Hindlimb muscle (tissue), 1 donor: ENCODE results near the gene GSC2. TPM values are rescaled to one million over a fixed set of nuclear protein-coding genes. Genes with fewer than 3 reads are reported as not detected.
A peak's percentile ranks its signal among the peaks of the same experiment; 100 is the strongest.

Experiments used
- DNase-seq: peaks from one replicate; pipeline ENCODE4 v3.0.0-alpha.2; 2013
- polyA plus RNA-seq: library from polyadenylated mRNA; unstranded; fragments of 120-200 nt; gene quantifications from one replicate; pipeline ENCODE4 v1.2.1, GENCODE V29; 2013; ENCODE audit not compliant: insufficient read length

The GSC2 gene
- polyA plus RNA-seq, 1 donor = not detected

GRCh38 chr22:19132693-19133400, 17.2 kb downstream of the GSC2 start:
- DNase-seq = no peak

- DNase-seq = no peak
These were observed 17.9 kb downstream of the GSC2 start for GRCh38 chr22:19132153-19132552.

DNA sequence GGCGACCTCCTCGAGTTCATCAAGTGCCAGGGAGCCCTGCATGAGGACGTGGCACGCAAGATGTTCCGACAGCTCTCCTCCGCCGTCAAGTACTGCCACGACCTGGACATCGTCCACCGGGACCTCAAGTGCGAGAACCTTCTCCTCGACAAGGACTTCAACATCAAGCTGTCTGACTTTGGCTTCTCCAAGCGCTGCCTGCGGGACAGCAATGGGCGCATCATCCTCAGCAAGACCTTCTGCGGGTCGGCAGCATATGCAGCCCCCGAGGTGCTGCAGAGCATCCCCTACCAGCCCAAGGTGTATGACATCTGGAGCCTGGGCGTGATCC, 18.4 kb downstream of the GSC2 start:
- no peak for DNase-seq

- DNase-seq = no peak
These were observed 19.0 kb downstream of the GSC2 start, which contains the start of gene TSSK2 for GRCh38 chr22:19130959-19131684. TSSK2 (plus strand) TSS chr22:19131308; CDS start chr22:19131400, 92 bp downstream.

DNA sequence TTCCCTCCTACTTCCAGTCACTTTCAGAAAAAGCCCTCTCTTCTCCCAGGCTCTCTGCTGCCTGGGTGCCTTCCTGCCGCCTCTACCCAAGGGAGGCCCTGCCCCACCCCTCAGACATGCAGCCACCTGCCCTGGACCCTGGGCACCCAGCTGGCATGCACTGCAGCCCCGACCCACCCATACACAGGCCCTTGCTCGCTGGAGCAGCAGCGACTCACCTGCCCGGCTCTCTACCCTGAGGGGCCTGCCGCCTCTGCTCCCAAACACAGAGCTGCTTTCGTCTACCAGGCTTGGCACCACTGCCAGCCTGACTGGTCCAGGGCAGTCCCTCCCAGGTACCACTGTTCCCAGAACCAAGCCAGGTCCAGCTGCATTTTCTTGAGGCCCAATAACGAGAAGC, 20.2 kb downstream of the GSC2 start:
- DNase-seq = no peak

DNA sequence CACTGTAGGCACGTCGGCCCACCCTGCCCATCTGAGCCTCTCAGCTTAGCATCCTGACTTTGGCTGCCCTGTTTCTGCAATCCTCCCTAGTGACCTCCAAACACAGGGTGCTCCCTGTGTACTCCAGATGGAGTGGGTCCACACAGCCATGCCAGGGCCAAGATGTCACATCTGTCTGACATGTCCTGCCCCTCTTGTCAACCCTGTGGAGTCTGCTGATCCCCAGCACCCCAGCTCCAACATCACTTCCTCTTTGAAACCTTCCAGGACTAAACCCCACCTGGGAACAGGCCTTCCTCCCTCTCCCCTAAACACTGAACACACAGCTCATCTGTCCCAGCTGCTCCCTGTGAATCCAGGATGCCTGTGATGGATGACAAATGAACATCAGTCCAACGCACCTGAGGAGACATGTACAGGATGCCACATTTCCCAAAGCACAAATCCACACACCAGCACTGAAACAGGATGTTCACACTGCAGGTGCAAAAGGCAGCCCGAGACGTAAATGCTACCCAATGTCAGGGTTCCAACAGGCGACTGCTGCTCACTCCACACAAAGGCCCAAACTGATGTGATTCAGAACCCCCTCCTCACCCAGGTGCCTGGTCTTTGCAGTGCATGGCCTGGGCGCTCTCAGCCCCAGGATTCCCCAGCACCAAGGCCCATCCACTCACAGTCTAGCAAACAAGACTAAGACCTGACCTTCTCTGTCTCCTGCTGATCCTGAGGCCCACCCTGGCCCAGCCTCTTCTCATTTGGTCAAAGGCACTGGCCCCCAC, 21.0 kb downstream of the GSC2 start:
- DNase-seq = no peak

GRCh38 chr22:19128009-19128401, 22.1 kb downstream of the GSC2 start:
- no peak for DNase-seq

DNA sequence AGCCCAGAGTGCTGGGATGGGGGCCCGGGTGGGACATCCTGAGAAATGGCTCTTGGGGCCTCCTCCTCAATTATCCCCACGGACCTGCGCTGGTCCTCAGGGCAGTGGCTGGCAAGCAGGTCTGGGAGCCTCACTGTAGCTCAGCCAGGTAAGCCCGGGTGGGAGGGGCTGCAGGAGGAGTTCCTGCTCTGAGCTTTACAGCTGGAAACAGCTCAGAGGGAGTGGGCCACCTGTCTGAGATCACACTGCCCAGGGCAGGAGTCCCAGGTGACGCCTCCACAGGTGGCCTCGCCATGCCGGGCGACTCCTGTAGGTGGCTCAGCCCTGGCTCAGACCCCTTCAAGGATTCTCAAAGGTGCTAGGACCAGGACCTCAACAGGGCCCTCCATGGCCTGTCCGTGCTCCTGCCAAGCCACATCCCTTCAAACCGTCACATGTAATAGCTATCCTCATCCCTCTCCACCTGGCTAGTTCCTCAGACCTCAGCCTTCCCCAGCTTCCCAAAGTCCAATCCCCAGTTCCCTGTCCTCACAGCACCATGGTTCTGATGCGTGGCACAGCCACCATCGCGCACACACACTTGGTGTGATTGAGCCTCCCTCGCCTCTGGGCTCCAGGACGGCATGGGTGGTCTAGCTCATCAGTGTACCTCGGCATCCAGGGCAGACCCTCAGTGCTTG, 22.6 kb downstream of the GSC2 start:
- no peak for DNase-seq

DNA sequence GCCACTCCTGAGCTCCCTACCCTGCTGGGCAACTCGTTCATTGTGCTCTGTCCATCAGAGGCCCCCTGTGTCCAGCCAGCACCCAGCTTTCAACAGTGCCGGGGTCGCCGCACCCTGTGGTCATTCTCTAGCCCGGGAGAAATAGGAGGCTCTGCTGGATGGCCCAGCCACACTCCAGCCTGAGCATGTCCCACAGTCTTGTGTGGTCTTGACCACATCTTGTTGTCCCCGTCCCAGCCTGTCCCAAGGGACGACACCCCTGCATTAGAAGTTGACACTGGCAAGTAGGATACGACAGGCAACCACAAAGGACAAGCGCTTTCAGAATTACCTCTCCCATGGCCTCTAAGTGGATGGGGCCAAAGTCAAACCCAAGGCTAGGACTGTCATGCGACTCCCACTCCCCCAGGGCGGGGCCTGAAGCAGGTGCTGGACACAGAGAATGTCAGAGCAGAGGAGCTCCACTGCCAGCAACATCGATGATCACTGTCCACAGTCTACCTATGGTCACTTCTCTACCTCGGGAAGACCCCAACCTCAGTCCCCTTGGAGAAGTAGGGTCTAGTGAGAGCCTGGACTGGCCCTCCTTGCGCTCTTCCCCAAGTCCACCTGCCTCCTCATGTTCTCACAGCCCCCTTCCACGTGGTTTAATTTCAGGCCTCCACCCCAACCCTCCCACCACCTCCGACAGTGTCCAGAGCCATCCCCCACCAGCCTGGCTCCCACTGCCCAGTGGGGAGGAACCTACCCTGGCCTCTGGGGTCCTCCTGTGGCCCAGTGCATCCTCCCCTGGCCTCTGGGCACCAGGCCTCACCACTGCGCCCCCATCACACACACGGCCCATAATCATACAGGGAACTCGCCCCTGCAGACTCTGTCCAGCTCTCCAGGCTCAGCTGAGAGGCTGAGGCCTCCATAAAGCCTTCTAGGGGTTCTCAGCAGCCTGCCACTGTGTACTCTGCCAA, 23.5 kb downstream of the GSC2 start:
- DNase-seq = no peak

DNA sequence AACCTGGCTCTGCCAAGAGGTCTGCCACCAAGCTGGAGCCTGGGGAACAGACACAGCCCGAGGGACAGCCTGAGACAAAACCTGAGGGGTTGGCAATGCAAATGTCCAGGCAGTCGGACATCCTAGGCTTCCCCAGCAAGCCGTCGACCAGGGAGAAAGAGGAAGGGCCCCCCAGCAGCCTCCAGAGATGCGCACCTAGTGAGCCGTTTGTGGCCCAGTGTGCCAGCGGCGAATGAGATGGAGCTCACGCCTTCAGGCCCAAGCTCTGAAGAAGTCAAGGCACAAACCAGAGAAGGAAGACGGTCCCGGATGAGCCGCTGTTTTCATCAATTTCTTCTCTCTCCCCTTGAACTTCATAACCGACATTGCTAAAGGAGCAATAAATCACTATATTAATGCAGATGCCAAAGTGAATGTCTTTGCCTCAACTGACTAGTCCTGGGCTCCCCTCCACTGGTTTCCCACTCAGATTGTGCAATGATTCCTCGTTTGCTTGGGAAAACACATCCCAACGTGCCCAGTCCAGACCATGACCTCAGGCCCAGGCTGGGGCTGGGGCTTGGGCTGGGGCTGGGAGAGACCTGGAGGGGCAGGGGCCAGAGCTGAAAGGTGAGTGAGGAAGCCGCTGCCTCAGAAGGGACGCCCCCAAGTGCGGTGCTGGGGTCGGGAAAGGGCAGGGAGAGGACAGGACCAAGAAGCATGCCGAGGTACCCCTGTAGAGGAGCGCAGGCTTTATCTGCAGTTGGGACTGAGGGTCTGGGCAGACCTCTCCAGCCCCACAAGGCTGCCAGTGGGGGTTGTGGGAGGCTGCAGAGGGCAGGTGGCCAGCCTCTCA, 24.4 kb downstream of the GSC2 start:
- DNase-seq = no peak

GRCh38 chr22:19125011-19125410, 25.1 kb downstream of the GSC2 start:
- no peak for DNase-seq

DNA sequence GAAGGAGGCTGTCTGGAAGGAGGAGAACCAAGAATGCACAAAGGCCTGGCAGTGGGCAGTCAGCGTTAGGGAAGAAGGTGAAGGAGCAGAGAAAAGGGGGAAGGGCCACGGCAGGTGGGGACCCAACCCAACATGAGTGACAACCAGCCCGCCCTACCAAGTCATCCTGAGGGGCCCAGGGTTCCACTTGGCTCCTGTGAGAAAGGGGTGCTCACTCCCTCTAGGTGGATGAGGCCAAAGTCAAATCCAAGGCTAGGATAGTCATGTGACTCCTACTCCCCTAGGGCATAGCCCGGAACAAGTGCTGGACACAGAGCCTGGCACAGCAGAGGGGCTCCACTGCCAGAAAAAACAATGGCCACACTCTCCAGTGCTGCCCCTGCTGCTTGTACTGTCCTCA, 25.7 kb downstream of the GSC2 start:
- DNase-seq = no peak

GRCh38 chr22:19123936-19124335, 26.2 kb downstream of the GSC2 start:
- DNase-seq = no peak

DNA sequence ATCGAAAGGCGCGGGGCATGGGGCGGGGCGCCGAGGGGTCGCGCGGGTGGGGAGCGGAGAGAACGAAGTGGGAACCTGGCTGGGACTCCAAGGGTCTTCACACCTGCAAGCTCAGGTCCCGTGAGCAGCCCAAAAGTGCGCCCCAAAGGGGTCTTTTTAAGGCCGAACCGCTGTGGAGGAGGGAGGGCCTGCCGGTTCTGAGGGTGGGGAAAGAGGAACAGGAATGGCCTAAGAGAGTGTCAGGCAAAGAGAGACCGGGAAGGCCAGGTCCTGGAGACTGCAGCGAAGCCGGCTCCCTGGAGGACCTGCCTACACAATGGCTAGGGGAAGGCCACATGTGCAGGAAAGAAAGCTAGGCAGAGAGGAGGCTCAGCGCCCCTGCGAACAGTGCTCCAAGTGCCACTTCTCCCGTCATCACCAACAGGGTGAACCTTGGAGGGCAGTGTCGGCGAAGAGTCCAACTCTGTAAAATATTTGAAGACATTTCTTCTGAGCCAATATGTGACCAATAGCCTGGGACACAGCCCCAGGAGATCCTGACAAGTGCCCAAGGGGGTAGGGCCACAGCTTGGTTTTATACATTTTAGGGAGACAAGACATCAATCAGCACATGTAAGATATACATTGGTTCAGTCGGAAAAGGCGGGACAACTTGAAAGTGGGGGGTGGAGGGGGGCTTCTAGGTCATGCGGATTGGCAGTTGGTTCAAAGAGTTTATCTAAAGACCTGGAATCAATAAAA, 27.2 kb downstream of the GSC2 start:
- DNase-seq = no peak

DNA sequence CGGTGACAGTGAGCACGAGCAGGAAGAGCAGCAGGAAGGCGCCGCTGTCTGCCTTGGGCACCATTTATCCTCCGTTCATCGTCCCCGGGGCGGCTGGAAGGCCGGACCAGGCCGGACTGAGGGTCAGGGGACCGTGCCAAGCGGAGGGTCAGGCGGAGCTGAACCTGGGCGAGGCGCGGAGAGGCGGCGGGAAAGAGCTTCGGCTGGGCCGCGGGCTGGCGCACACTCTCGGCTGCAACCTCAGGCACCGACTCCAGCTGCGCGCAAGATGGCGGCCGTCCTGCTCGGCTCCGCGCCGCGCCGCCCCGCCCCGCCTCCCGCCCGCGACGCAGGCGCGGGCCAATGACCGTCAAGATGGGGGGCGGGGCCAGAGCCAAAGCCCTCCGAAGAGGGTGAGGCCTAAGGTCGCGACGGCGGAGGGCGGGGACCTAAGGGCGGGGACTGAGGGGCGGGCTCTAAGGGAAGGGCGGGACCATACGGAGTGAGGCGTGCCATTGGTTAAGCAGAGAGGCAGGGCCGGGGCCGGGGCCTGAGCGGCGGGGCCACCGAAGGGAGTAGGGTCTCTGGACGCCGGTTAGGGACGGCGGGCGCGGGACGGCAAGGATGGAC, 27.8 kb downstream of the GSC2 start, which contains the start of gene DGCR2:
DGCR2 (minus strand) TSS at position 270 of the 609 bp plus-strand sequence; CDS start at position 64, 206 bp downstream.
- DNase-seq = peak; percentile 97

GRCh38 chr22:19121631-19122142, 28.4 kb downstream of the GSC2 start:
- DNase-seq = peak; percentile 43

DNA sequence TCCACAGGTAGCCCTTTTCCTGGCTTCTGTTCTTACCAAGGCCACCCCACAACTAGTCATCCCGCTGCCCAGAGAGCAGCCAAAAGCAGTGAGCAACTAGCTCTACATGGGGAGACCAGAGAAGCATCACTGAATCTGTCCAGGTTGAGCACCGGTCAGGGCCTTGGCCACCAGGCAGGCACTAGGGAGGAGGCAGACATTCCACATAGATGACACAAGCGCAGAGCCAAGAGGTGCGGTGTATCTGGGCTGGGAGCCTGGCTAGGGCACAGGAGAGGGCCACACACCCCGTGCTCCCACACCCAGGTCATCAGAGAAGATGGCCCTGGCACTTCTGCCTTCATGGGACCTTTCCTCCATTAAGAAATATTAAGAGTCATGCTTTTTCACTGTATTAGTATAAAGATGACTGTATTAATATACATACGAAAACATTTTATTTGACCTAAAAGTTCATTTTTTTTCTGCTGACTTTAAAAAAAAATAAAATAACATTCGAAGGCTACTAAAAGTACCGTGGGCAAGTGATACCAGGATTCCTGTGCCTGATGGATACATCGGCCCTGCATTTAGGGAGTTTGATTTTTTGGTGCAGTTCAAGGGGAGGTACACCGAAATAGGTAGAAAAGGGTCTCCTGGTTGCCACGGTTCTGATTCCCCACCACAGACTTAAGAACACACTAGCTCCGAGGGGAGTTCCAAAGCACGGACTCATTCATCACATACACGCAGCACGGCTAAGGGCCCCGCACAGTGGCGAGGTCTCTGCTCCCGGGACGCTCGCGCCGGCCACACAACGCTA, 29.1 kb downstream of the GSC2 start:
- no peak for DNase-seq

- DNase-seq = no peak
These were observed 30.1 kb downstream of the GSC2 start for GRCh38 chr22:19119949-19120348.
